Activated CD4-positive, alpha-beta T cell treated with anti-CD3 and anti-CD28 coated beads, Interleukin-2, amount 50 U/mL, for 1 hour (primary cell): ENCODE measurements around the gene EHD3.

Experiments used
- DNase-seq: peaks from one replicate; pipeline ENCODE4 v3.0.0-alpha.2; 2020

Gene EHD3

GRCh38 chr2:31296641-31297287 lies 62.8 kb downstream of the EHD3 start:
- no peak for DNase-seq

DNA sequence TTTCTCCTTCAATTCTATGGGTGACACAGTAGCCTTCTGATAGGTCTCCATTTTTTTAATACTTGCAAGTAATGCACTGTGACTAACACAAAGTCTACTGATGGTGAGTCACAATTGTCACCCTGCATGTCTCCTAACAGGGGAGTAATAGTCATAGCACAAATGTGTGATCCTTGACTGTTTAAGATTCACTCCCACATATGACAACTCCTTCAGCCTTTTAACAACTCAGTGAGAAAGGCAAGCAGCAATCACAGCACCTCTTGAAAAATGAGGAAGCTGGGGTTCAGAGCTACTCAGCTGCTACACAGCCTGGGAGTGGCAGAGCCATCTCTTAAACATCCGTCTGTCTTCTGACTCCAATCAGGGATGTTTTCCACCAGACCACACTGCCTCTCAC lies 63.8 kb downstream of the EHD3 start:
- no peak for DNase-seq

DNA sequence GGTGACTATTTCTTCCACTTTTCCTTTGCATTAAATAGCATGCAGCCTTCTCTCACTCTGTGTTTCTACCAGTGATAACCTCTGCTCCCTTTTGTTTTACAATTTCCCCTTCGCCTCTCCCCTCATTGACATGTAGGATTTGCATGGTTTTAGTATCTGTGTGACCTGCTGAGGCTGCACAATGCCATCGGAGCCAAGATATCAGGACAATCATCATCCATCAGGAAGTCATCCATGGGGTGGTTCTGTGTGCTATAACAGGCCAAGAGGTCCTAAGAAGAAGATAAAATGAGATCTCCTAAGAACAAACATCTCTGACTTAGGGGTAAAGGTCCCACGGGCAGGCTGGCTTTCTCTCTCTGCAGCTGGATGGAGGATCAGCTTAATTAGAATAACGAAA lies 65.6 kb downstream of the EHD3 start:
- no peak for DNase-seq

- no peak for DNase-seq
Observed at GRCh38 chr2:31300309-31300708, 66.4 kb downstream of the EHD3 start.

DNA sequence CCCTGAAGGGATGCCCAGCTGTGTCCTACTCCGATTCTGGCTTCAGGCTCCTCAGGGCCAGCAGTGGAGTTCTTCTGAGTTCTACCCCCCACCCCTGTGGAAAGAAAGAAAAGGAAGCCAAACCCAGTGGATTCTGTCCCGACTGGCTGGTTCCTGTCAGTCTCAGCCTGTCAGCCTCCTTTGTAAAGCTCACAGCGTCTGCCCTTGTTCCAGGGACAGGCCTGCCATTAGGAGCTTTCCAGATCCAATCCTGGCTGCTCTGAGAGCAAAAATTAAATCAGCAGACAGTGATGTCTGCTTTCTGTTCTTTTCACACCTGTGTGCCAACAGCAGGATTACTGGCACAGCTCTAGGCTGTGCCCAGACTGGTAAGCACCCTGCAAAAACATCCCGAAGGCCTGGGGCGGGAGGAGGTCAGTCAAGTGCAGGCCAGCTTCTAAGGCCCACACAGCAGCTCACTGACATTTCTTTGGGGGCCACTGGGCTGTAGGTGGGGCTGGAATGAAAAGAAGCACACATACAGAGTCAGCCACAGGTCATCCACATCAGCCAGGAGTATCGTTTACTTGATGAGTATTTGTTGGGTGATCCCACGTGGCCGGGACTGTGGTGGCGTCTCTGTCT lies 69.1 kb downstream of the EHD3 start:
- no peak for DNase-seq

GRCh38 chr2:31304816-31305215 lies 70.9 kb downstream of the EHD3 start:
- DNase-seq: no peak

GRCh38 chr2:31312898-31313297 lies 78.9 kb downstream of the EHD3 start:
- DNase-seq: no peak

- DNase-seq: no peak
Observed at GRCh38 chr2:31314761-31315160, 80.8 kb downstream of the EHD3 start.

DNA sequence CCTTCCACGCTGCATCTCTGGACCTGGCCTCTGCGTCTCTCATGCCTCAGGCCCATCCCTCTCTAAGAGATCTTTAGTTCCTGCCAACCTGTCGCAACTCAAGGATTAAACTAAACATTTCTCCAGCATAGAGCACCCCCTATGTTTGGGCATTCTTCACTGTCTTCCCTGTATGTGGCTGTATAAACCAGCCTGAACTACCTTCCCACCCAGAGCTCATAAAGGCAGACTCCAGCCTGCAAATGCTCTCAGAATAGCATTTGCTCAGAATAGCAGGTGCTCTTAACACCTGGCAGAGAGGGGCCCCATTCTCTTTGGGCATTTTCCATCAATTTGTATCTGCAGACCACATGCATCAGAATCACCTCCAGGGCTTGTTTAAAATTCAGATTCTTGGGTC lies 83.4 kb downstream of the EHD3 start:
- no peak for DNase-seq

DNA sequence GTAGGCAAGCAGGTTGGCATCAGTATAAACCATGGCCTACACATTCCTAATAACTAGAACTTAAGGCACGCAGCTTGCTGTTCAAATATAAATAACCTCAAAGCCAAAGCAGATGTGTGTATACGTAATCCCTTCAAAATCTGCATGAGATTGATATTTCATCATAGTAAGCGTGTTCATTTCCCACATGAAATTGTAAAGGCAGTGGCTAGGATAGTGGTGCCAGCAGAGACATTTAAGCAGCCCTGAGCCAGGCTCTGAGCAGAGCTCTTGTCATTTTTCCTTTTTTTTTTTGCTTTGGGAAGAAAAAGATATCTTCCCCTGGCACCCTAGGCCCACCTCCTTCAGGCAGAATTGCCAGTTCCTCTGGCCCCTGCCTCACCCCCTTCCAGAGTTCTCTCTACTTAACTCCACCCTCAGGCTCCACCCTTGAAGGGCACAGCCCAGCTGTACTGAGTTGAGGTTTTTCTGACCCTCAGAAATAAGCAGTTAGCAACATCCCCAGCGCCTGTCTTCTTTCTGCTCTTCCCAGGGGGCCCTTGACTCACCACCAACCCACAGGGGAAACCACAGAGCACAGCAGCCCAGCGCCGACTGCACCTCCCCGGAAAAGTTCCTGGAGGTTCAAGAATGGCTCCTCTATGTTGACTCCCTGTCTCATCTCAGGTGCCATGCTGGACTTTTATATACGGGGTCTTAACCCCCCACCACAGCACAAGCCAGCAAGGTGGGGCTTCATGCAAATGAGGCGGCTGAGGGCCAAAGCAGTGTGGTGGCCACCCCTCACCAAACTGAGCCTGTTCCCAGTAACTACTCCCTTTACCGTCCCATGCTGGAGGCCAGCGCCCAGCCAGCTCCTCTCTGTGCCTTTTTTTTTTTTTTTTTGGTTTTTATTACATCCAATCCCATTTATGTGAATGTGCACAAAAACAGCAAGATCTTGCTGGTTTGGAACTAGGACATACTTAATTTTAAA lies 84.7 kb downstream of the EHD3 start:
- peak; percentile 1 for DNase-seq
